ENCODE measurements around the gene ATIC.

DNA sequence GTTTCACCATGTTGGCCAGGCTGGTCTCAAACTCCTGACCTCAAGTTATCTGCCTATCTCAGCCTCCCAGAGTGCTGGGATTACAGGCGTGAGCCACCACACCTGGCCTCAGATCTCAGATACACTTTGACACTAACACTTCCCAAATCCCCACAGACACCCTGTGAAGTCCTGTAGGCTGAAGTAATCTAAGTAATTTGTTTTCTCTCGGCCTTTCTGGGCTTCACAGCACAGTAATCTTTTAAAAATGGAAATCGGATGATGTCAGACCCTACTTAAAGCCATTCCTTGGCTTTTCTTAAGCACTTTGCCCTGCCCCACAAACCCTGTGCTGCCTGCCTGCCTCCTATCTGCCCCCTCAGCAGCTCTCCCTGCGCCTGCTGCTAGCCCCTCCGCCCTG lies 16.2 kb downstream of the ATIC start:
- TF ChIP-seq CTCF (IDR thresholded peaks at IDR 0.05) (no peak), POLR2AphosphoS5 (IDR thresholded peaks at IDR 0.05) (no peak)
